ENCODE measurements around the gene ZNF597.
"Not testable (repeated sequence)": the region's sequence is repeated elsewhere in the genome, so short reads cannot be mapped to it uniquely, and the experiment has no call there.

ZNF597 gene

DNA sequence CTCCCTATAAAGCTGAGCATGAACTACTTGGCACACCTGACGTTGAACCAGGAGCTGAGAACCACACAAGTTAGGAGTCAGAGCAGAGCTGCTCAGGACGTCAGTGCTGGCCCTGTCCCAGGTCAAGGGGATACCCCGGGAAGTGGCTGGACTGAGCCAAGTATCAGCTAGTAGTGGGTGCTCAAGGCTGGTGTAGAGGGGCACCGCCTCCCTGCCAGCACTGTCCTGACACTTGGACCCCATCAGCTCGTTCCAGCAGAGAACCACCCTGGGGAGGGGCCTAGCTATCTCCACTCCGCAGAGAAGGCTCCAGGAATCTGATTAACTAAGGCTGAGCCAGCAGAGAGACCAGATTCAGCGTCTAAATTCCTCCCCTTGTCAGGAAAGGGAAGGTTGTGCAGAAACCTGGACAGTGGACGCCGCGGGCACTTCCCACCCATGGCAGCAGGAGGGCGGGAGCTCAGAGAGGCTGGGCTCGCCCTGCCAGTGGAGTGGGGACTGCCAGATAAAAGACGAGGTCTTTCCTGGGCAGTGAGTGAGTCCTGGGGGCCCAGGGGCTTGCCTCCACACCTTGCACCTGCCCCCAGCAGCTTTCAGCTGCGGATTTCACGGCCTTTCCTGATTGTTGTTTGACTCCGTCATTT lies 31.0 kb upstream of the ZNF597 start:
- Histone ChIP-seq H3K4me3 (ENCODE audit: extremely low read depth, insufficient read depth, low read length, poor library complexity, severe bottlenecking) (no peak overlapping the region), H3K27ac (ENCODE audit: low read depth, low read length, severe bottlenecking) (no peak overlapping the region), H3K4me1 (ENCODE audit: control insufficient read depth, insufficient read depth, low read length, poor library complexity, severe bottlenecking) (no peaks in the 10 kb centered on the region), H3K9me3 (ENCODE audit: control insufficient read depth, low read length) (no peaks in the 10 kb centered on the region), H3K36me3 (ENCODE audit: control insufficient read depth, insufficient read depth, low read length) (peaks cover 48% of the 10 kb centered on the region)
- 94 to 96% methylated on average over 12 to 14 of the region's 16 CpGs for WGBS, 2 experiments (ENCODE audit: insufficient coverage in 2 of 2)

DNA sequence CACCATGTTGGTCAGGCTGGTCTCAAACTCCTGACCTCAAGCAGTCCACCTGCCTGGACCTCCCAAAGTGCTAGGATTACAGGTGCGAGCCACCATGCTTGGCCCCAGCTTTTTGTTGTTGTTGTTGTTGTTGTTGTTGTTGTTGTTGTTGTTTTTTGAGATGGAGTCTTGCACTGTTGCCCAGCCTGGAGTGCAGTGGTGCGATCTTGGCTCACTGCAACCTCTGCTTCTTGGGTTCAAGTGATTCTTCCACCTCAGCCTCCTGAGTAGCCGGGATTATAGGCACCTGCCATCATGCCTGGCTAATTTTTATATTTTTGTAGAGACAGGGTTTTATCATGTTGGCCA lies 30.3 kb upstream of the ZNF597 start:
- H3K36me3 ChIP-seq (ENCODE audit: control insufficient read depth, insufficient read depth, low read length) = peaks cover 41% of the 10 kb centered on the region
- not testable (repeated sequence) for H3K4me1 ChIP-seq (ENCODE audit: control insufficient read depth, insufficient read depth, low read length, poor library complexity, severe bottlenecking); H3K27ac ChIP-seq (ENCODE audit: low read depth, low read length, severe bottlenecking); H3K4me3 ChIP-seq (ENCODE audit: extremely low read depth, insufficient read depth, low read length, poor library complexity, severe bottlenecking); H3K9me3 ChIP-seq (ENCODE audit: control insufficient read depth, low read length)
- 54% methylated on average over 2 of the region's 3 CpGs; no CpG with 5 or more reads in 1 of the 2 experiments for WGBS, 2 experiments (ENCODE audit: insufficient coverage in 2 of 2)

DNA sequence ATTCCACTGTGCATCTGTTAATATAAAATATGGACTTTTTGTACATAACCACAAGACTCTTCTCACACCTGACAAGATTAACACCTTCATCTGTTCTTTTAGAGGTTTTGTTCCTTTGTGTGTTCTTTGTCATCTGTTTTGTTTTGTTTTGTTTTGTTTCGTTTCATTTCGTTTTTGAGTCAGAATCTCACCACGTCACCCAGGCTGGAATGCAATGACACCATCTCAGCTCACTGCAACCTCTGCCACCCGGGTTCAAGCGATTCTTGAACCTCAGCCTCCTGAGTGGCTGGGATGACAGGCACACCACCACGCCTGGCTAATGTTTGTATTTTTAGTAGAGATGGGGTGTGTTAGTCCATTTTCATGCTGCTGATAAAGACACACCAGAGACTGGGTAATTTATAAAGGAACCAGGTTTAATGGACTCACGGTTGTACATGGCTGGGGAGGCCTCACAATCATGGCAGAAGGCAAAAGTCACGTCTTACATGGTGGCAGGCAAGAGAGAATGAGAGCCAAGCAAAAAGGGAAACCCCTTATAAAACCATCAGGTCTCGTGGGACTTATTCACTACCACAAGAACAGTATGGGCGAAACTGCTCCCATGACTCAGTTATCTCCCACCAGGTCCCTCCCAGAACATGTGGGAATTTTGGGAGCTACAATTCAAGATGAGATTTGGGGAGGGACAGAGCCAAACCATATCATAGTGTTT lies 29.7 kb upstream of the ZNF597 start:
- Histone ChIP-seq H3K4me1 (ENCODE audit: control insufficient read depth, insufficient read depth, low read length, poor library complexity, severe bottlenecking) (no peaks in the 10 kb centered on the region), H3K27ac (ENCODE audit: low read depth, low read length, severe bottlenecking) (no peak overlapping the region), H3K36me3 (ENCODE audit: control insufficient read depth, insufficient read depth, low read length) (peaks cover 38% of the 10 kb centered on the region), H3K9me3 (ENCODE audit: control insufficient read depth, low read length) (no peaks in the 10 kb centered on the region), H3K4me3 (ENCODE audit: extremely low read depth, insufficient read depth, low read length, poor library complexity, severe bottlenecking) (no peak overlapping the region)
- WGBS, 2 experiments (ENCODE audit: insufficient coverage in 2 of 2) = 84 to 88% methylated on average over 6 to 8 of the region's 10 CpGs

DNA sequence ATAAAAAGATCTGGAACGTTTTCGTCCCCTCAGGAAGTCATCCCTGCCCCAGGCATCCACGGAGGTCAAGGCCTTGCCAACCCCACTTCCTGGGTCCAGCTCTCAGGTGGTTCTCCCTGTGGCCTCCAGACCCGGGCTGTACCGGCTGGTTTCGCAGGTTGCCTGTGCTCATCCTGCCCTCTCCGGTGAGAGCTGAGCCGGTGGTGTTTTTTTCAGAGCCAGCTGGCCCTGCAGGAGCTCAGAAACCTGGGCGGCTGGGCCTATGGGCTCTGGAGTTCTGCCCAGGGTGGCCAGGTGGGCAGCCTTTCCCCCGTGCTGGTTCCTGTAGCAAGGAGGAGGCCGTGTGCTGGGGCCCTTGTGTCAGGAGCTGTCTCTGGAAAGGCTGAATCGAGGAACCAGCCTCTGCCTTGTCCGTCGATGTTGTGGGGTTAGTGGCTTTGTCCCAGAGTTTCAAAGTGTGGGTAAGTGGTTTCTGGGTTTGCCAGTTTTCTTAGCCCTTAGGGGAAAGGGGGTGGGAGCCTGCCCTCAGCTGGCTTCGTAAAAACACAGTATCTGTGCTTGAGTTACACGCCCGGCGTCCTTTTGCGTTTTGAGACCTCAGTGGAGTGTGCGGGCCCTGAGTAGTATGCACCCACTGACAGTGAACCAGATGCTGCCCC lies 28.3 kb upstream of the ZNF597 start:
- Histone ChIP-seq H3K4me3 (ENCODE audit: extremely low read depth, insufficient read depth, low read length, poor library complexity, severe bottlenecking) (no peak overlapping the region), H3K36me3 (ENCODE audit: control insufficient read depth, insufficient read depth, low read length) (peaks cover 49% of the 10 kb centered on the region), H3K4me1 (ENCODE audit: control insufficient read depth, insufficient read depth, low read length, poor library complexity, severe bottlenecking) (no peaks in the 10 kb centered on the region), H3K27ac (ENCODE audit: low read depth, low read length, severe bottlenecking) (no peak overlapping the region), H3K9me3 (ENCODE audit: control insufficient read depth, low read length) (no peaks in the 10 kb centered on the region)
- WGBS, 2 experiments (ENCODE audit: insufficient coverage in 2 of 2) = 95 to 96% methylated on average over 16 to 19 of the region's 20 CpGs

DNA sequence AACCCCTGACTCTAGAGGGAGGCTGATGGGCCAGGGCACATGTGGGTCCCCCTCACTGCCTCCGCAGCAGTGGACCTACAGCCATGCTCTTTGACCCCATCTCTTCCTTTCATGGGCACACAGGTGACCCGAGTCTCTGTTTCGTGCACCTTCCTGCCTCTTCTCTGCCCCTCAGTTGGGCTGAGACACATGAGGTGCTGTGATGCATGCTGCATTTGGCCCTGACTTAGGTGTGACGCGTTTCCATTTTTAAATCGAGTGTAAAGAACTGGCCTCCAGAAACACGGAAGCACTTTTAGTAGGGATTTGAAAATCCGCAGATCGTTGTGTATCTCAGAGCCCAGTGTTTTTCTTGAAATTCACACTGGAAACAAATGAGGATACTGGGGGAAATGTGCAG lies 27.4 kb upstream of the ZNF597 start:
- 92% methylated on average over 8 to 9 of the region's 9 CpGs for WGBS, 2 experiments (ENCODE audit: insufficient coverage in 2 of 2)
- no peaks in the 10 kb centered on the region for H3K9me3 ChIP-seq (ENCODE audit: control insufficient read depth, low read length)
- H3K4me3 ChIP-seq (ENCODE audit: extremely low read depth, insufficient read depth, low read length, poor library complexity, severe bottlenecking) = no peak overlapping the region
- H3K36me3 ChIP-seq (ENCODE audit: control insufficient read depth, insufficient read depth, low read length) = peaks cover 49% of the 10 kb centered on the region
- no peak overlapping the region for H3K27ac ChIP-seq (ENCODE audit: low read depth, low read length, severe bottlenecking)
- no peaks in the 10 kb centered on the region for H3K4me1 ChIP-seq (ENCODE audit: control insufficient read depth, insufficient read depth, low read length, poor library complexity, severe bottlenecking)

DNA sequence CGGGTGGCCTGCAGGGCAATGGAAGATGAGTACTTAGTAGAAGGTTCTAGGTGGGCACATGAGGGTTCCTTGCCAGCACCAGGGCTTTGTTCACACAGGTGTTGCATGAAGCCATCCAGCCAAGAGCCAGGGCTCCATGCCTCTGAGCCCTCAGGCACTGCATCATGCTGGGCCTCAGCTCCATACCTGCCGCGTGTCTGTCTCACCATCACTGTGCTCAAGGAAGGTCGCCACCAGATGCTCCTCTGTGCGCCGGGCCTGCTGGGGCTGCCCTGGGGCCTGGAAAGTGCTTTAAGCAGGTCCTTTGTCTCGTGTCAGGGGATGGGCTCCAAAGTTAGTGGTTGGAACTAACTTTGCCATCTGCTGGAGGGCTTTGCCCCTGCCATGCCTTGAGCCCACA lies 26.4 kb upstream of the ZNF597 start:
- WGBS, 2 experiments (ENCODE audit: insufficient coverage in 2 of 2) = 89 to 95% methylated on average over 6 of the region's 7 CpGs
- H3K36me3 ChIP-seq (ENCODE audit: control insufficient read depth, insufficient read depth, low read length) = peaks cover 53% of the 10 kb centered on the region
- no peak overlapping the region for H3K4me3 ChIP-seq (ENCODE audit: extremely low read depth, insufficient read depth, low read length, poor library complexity, severe bottlenecking)
- H3K4me1 ChIP-seq (ENCODE audit: control insufficient read depth, insufficient read depth, low read length, poor library complexity, severe bottlenecking) = peaks cover under 1% of the 10 kb centered on the region
- no peak overlapping the region for H3K27ac ChIP-seq (ENCODE audit: low read depth, low read length, severe bottlenecking)
- no peaks in the 10 kb centered on the region for H3K9me3 ChIP-seq (ENCODE audit: control insufficient read depth, low read length)

DNA sequence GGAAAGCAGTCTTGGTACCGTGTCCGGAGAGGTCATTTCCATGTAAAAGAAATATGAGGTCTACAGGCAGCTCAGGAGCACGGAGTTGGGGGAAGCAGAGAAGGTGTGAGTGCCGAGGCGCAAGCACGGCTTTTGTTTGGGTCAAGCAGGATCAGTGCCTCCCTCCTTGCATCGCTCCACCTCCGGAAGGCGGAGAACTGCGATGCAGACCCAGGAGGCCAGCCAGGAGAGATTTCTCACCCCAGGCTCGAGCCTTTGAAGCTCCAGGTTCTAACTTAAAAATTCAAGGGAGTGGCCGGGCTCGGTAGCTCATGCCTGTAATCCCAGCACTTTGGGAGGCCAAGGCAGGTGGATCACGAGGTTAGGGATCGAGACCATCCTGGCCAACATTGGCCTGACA lies 25.2 kb upstream of the ZNF597 start:
- H3K36me3 ChIP-seq (ENCODE audit: control insufficient read depth, insufficient read depth, low read length) = peaks cover 60% of the 10 kb centered on the region
- H3K4me1 ChIP-seq (ENCODE audit: control insufficient read depth, insufficient read depth, low read length, poor library complexity, severe bottlenecking) = peaks cover 11% of the 10 kb centered on the region
- 42 to 58% methylated on average over 15 of the region's 15 CpGs for WGBS, 2 experiments (ENCODE audit: insufficient coverage in 2 of 2)
- H3K9me3 ChIP-seq (ENCODE audit: control insufficient read depth, low read length) = no peaks in the 10 kb centered on the region
- H3K27ac ChIP-seq (ENCODE audit: low read depth, low read length, severe bottlenecking) = no peak overlapping the region
- H3K4me3 ChIP-seq (ENCODE audit: extremely low read depth, insufficient read depth, low read length, poor library complexity, severe bottlenecking) = no peak overlapping the region

DNA sequence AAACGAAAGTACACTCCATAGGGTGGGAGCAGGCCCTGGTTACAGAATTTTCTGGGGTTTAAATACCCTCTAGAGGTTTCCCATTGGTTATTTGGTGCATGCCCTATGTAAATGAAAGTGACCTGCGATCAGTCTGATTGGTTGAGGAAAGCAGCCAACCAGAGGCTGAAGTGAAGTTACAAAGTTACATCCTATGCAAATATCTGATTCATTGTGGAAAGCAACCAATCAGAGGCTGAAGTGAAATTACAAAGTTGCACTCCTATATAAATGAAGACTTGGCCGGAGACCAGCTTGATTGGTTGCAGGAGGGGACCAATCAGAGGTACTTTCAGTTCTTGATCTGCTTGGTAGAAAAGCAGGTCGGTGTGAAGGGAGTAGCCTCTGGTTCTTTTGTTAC lies 24.6 kb upstream of the ZNF597 start:
- peaks cover 57% of the 10 kb centered on the region for H3K36me3 ChIP-seq (ENCODE audit: control insufficient read depth, insufficient read depth, low read length)
- H3K27ac ChIP-seq (ENCODE audit: low read depth, low read length, severe bottlenecking) = no peak overlapping the region
- H3K9me3 ChIP-seq (ENCODE audit: control insufficient read depth, low read length) = no peaks in the 10 kb centered on the region
- H3K4me3 ChIP-seq (ENCODE audit: extremely low read depth, insufficient read depth, low read length, poor library complexity, severe bottlenecking) = no peak overlapping the region
- 53 to 79% methylated on average over 2 to 4 of the region's 4 CpGs for WGBS, 2 experiments (ENCODE audit: insufficient coverage in 2 of 2)
- H3K4me1 ChIP-seq (ENCODE audit: control insufficient read depth, insufficient read depth, low read length, poor library complexity, severe bottlenecking) = peaks cover 12% of the 10 kb centered on the region

DNA sequence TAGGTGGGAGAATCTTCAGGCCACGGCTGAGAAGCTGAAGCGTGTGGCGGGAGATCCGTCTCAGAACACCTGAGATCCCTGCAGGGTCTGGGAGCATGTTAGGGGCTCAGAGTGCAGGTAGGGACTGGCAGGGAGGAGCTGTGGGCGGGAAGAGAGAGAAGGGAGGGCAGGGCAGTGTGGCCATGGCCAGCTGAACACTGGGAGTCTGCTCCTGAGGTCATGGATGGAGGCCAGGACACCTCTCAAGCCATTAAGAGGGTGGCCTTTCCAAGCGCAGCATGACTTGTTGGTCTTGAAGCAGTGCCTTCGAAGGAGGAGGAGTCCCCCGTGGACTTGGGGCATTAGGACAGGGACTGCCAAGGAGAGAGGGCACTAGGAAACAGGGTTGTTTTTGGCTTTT lies 23.9 kb upstream of the ZNF597 start:
- no peak overlapping the region for H3K4me3 ChIP-seq (ENCODE audit: extremely low read depth, insufficient read depth, low read length, poor library complexity, severe bottlenecking)
- H3K4me1 ChIP-seq (ENCODE audit: control insufficient read depth, insufficient read depth, low read length, poor library complexity, severe bottlenecking) = peaks cover 12% of the 10 kb centered on the region
- H3K27ac ChIP-seq (ENCODE audit: low read depth, low read length, severe bottlenecking) = no peak overlapping the region
- peaks cover 59% of the 10 kb centered on the region for H3K36me3 ChIP-seq (ENCODE audit: control insufficient read depth, insufficient read depth, low read length)
- WGBS, 2 experiments (ENCODE audit: insufficient coverage in 2 of 2) = 93 to 99% methylated on average over 7 to 8 of the region's 8 CpGs
- no peaks in the 10 kb centered on the region for H3K9me3 ChIP-seq (ENCODE audit: control insufficient read depth, low read length)

DNA sequence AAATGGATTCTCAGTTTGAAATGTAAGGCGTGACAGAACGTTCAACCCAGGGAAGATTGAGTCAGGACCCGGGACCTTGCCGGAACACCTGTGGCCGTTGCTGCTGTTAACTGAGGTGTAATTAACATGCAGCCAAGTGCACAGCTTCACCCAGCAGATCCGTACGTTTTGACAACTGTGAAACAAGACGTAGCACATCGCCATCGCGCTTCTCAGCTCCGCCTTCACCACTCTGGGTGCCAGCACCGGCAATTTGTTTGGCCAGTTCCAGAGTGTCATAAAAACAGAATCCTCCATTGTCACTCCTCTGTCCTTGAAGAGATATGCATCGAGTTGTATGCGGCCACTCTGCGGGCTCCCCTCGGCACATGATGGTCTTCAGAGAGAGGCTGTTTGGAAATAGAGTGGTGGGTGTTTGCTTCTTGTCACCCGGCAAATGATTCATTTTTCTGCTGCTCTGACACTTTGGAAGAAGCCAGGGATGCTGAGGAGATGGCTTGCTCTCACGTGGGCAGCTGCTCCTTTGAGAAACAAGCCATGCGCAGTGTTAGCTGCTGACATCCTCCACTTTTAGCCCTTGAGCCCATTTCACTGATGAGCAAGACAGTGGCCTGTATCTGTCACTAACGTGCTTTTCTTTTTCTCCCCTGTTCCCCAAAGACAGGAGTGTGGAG lies 22.7 kb upstream of the ZNF597 start:
- Histone ChIP-seq H3K27ac (ENCODE audit: low read depth, low read length, severe bottlenecking) (no peak overlapping the region), H3K9me3 (ENCODE audit: control insufficient read depth, low read length) (no peaks in the 10 kb centered on the region), H3K4me1 (ENCODE audit: control insufficient read depth, insufficient read depth, low read length, poor library complexity, severe bottlenecking) (peaks cover 16% of the 10 kb centered on the region), H3K4me3 (ENCODE audit: extremely low read depth, insufficient read depth, low read length, poor library complexity, severe bottlenecking) (no peak overlapping the region), H3K36me3 (ENCODE audit: control insufficient read depth, insufficient read depth, low read length) (peaks cover 50% of the 10 kb centered on the region)
- 94 to 96% methylated on average over 20 to 21 of the region's 21 CpGs for WGBS, 2 experiments (ENCODE audit: insufficient coverage in 2 of 2)

All from mesodermal cell (in vitro differentiated cells).